IPS-NIHi7 (cell line): Measurements from ENCODE around the gene TRAF4.
A peak's percentile ranks its signal among the peaks of the same experiment; 100 is the strongest.
"Not testable (repeated sequence)": the region's sequence is repeated elsewhere in the genome, so short reads cannot be mapped to it uniquely, and the experiment has no call there.

ENCODE experiments used
- DNase-seq: peaks from one replicate; pipeline ENCODE4 v3.0.0; 2012; ENCODE audit warnings: mixed read lengths; ENCODE audit errors: extremely low spot score

TRAF4 gene

GRCh38 chr17:28715217-28715616 is 28.6 kb upstream of the TRAF4 start:
- DNase-seq = no peak

GRCh38 chr17:28716740-28717577 is 26.9 kb upstream of the TRAF4 start:
- no peak for DNase-seq

GRCh38 chr17:28717578-28718332 is 26.1 kb upstream of the TRAF4 start, which contains the start of gene RAB34:
Gene RAB34, minus strand, starts transcription at chr17:28717868. Its CDS starts 602 bp downstream, at chr17:28717266.
- peak; percentile 79 for DNase-seq

- DNase-seq = no peak
Measured at GRCh38 chr17:28718333-28719020, 25.3 kb upstream of the TRAF4 start.

GRCh38 chr17:28719021-28719433 is 24.8 kb upstream of the TRAF4 start:
- DNase-seq = no peak

GRCh38 chr17:28720247-28720996 is 23.4 kb upstream of the TRAF4 start:
- no peak for DNase-seq

- not testable (repeated sequence) for DNase-seq
Measured at GRCh38 chr17:28720997-28721329, 22.8 kb upstream of the TRAF4 start.

GRCh38 chr17:28722417-28723158 is 21.2 kb upstream of the TRAF4 start:
- no peak for DNase-seq

- no peak for DNase-seq
Measured at GRCh38 chr17:28723159-28723835, 20.5 kb upstream of the TRAF4 start.

- not testable (repeated sequence) for DNase-seq
Measured at GRCh38 chr17:28723836-28724499, 19.8 kb upstream of the TRAF4 start.

GRCh38 chr17:28724500-28725165 is 19.2 kb upstream of the TRAF4 start:
- no peak for DNase-seq

GRCh38 chr17:28725166-28725659 is 18.6 kb upstream of the TRAF4 start:
- no peak for DNase-seq

GRCh38 chr17:28725660-28726225 is 18.1 kb upstream of the TRAF4 start:
- no peak for DNase-seq

- DNase-seq = peak; percentile 72
Measured at GRCh38 chr17:28726226-28726626, 17.6 kb upstream of the TRAF4 start, which contains the start of gene TLCD1. Gene TLCD1, minus strand, starts transcription at chr17:28726233. Its CDS starts 136 bp downstream, at chr17:28726097.

GRCh38 chr17:28726627-28727491 is 17.0 kb upstream of the TRAF4 start:
- DNase-seq = peak; percentile 75

GRCh38 chr17:28728364-28729200 is 15.2 kb upstream of the TRAF4 start, which contains the start of gene NEK8:
Gene NEK8, plus strand, starts transcription at chr17:28728788. Its CDS starts 26 bp downstream, at chr17:28728814.
- peak; percentile 83 for DNase-seq

- DNase-seq = no peak
Measured at GRCh38 chr17:28729950-28730330, 13.9 kb upstream of the TRAF4 start.
